Fibroblast of lung (primary cell): ENCODE results near the gene RIMS4. TPM values are rescaled to one million over a fixed set of nuclear protein-coding genes. Genes with fewer than 3 reads are reported as not detected.

Source experiments
- DNase-seq, 2 donors: peaks; one replicate each; pipeline versions ENCODE4 v3.0.0 to v3.0.0-alpha.2; 2010; ENCODE audit warnings: low read depth in 2 of 2
- H2AFZ ChIP-seq: 2 replicates; pipeline ENCODE4 v1.5.1; 2012; ENCODE audit warnings: low read length, control low read depth, inconsistent platforms
- H3K27ac ChIP-seq: 2 replicates; pipeline ENCODE4 v1.5.1; 2011; ENCODE audit warnings: low read length, control low read depth; ENCODE audit not compliant: insufficient read depth
- H3K27me3 ChIP-seq: 2 replicates; pipeline ENCODE4 v1.5.1; 2011; ENCODE audit warnings: mild to moderate bottlenecking, low read length; ENCODE audit not compliant: control insufficient read depth, insufficient read depth
- H3K36me3 ChIP-seq: 2 replicates; pipeline ENCODE4 v1.5.1; 2011; ENCODE audit warnings: low read length; ENCODE audit not compliant: control insufficient read depth, insufficient read depth
- H3K4me1 ChIP-seq: 2 replicates; pipeline ENCODE4 v1.5.1; 2011; ENCODE audit warnings: low read length; ENCODE audit not compliant: control insufficient read depth, insufficient read depth; ENCODE audit errors: extremely low read depth
- H3K4me2 ChIP-seq: 2 replicates; pipeline ENCODE4 v1.5.1; 2011; ENCODE audit warnings: low read length, control low read depth; ENCODE audit not compliant: insufficient read depth; ENCODE audit errors: extremely low read depth
- H3K4me3 ChIP-seq, 4 experiments: fragments of 200-600 bp in 1 of 4; sonication (generic) in 1 of 4; replicated peaks in 1 of 4; 2 replicates each; pipeline ENCODE4 v1.5.1; 2011 to 2016; ENCODE audit warnings: low read length in 4 of 4, low read depth in 3 of 4, mild to moderate bottlenecking in 3 of 4, control low read depth in 2 of 4, inconsistent platforms in 1 of 4, mixed read lengths in 1 of 4; ENCODE audit not compliant: insufficient read depth in 1 of 4; ENCODE audit errors: control extremely low read depth in 1 of 4
- H3K79me2 ChIP-seq: 2 replicates; pipeline ENCODE4 v1.5.1; 2012; ENCODE audit warnings: mild to moderate bottlenecking, low read length, inconsistent platforms; ENCODE audit not compliant: control insufficient read depth, insufficient read depth
- H3K9ac ChIP-seq: 2 replicates; pipeline ENCODE4 v1.5.1; 2011; ENCODE audit warnings: mild to moderate bottlenecking, low read length, control low read depth; ENCODE audit not compliant: insufficient read depth
- H3K9me3 ChIP-seq: 2 replicates; pipeline ENCODE4 v1.5.1; 2012; ENCODE audit warnings: low read depth, low read length; ENCODE audit not compliant: control insufficient read depth, insufficient read depth
- H4K20me1 ChIP-seq: 2 replicates; pipeline ENCODE4 v1.5.1; 2011; ENCODE audit warnings: low read length; ENCODE audit not compliant: control insufficient read depth, insufficient read depth; ENCODE audit errors: extremely low read depth
- EZH2 ChIP-seq: IDR thresholded peaks from 2 replicates; pipeline ENCODE4 v1.5.1; 2012; ENCODE audit warnings: low read length, control low read depth, mild to moderate bottlenecking; ENCODE audit errors: missing control alignments
- polyA plus RNA-seq, 2 donors: library from polyadenylated mRNA; depleted of rRNA in 1 of 2; stranded (reverse) in 1 of 2; unstranded in 1 of 2; fragments of >200 nt; gene quantifications; 2 replicates each; pipeline ENCODE4 v1.2.1, GENCODE V29; 2011 to 2012; ENCODE audit warnings: missing spikeins in 1 of 2
- total RNA-seq: library from RNA; depleted of rRNA; stranded (reverse); fragments of >200 nt; gene quantifications from 2 replicates; pipeline ENCODE4 v1.2.1, GENCODE V29; 2014
- TF ChIP-seq, protein P1 (sequence below), 2 donors: IDR thresholded peaks in 1 of 2; conservative IDR thresholded peaks in 1 of 2; 1 replicate in 1 of 2; 2 replicates in 1 of 2; pipeline ENCODE4 v1.5.1; 2011 to 2012; ENCODE audit warnings: low read length in 2 of 2, control low read depth in 1 of 2, inconsistent platforms in 1 of 2, low read depth in 1 of 2, mild to moderate bottlenecking in 1 of 2

Gene RIMS4
- total and polyA plus RNA-seq, 2 donors (not counting 1 experiment from before 2014, with no cell fraction given) = under 0.01 to 0.03 TPM

DNA sequence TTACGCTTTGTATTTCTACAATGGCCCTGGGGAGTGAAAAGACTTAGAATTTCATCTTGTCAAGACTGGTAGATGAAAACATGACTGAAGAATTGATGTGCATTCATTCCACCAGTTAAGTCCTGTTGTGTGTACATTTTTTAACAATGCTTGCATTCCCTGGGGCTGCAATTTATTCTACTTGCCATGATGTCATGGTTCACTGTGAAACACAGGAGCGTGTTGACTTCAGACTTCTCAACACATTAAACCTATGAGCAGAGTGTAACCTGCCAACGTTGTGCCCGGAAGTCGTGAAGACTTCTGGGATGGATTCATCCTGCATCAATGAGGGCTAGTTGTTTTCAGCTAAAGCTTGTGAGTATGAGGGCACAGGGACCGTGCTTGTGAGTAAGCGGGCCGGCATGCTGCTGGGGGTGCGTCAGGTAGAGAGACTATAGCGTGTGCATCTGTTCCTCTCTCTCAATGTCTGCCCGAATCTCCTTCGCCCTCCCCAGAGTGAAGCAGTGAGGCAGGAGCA is 26.3 kb upstream of the RIMS4 start:
- Histone ChIP-seq H3K4me3 (no peak overlapping the region), H4K20me1 (no peaks in the 10 kb centered on the region), H2AFZ (no peak overlapping the region), H3K4me2 (no peak overlapping the region), H3K27ac (no peak overlapping the region), H3K9me3 (no peaks in the 10 kb centered on the region), H3K27me3 (peaks cover 11% of the 10 kb centered on the region), H3K4me1 (no peaks in the 10 kb centered on the region), H3K9ac (no peak overlapping the region), H3K79me2 (no peaks in the 10 kb centered on the region), H3K36me3 (no peaks in the 10 kb centered on the region)
- TF ChIP-seq, protein P1, sequence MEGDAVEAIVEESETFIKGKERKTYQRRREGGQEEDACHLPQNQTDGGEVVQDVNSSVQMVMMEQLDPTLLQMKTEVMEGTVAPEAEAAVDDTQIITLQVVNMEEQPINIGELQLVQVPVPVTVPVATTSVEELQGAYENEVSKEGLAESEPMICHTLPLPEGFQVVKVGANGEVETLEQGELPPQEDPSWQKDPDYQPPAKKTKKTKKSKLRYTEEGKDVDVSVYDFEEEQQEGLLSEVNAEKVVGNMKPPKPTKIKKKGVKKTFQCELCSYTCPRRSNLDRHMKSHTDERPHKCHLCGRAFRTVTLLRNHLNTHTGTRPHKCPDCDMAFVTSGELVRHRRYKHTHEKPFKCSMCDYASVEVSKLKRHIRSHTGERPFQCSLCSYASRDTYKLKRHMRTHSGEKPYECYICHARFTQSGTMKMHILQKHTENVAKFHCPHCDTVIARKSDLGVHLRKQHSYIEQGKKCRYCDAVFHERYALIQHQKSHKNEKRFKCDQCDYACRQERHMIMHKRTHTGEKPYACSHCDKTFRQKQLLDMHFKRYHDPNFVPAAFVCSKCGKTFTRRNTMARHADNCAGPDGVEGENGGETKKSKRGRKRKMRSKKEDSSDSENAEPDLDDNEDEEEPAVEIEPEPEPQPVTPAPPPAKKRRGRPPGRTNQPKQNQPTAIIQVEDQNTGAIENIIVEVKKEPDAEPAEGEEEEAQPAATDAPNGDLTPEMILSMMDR (conservative IDR thresholded peaks at IDR 0.05 in 1 of 2, IDR thresholded peaks at IDR 0.05 in 1 of 2; ENCODE audit: low read depth in 1 of 2, low read length in 2 of 2) = no peak
- TF ChIP-seq EZH2 = no peak
- no peak for DNase-seq

DNA sequence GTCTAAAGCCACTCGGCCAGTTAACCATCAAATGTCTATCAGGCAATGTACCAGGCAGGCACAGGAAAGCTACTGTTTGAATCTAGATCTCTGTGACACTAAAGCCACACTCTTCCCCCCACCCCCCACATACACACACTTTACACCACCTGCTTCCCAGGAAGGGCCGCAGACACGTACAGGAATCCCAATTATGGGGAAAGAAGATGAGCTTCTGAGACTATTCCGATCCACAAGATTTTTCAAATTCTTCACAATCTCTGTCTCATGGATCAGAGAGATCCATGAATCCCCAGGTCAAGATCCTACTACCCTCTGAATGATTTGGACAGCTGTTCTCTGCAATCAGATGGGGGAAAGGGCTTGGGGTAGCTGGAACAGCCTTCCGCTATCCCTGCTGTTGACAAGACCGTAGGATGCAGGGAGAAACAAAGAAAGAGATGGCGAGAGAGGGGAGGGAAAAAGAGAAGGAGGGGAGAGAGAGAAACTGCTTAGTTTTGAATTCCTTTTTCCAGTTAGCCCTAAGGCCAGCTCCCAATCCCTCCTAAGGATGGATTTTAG is 25.4 kb upstream of the RIMS4 start:
- no peak overlapping the region for H3K27ac ChIP-seq
- no peaks in the 10 kb centered on the region for H3K79me2 ChIP-seq
- H3K27me3 ChIP-seq = peaks cover 8% of the 10 kb centered on the region
- no peak overlapping the region for H3K4me3 ChIP-seq
- H3K36me3 ChIP-seq = no peaks in the 10 kb centered on the region
- no peak for DNase-seq
- no peak overlapping the region for H3K4me2 ChIP-seq
- H2AFZ ChIP-seq = no peak overlapping the region
- TF ChIP-seq EZH2 = no peak
- TF ChIP-seq, protein P1 (conservative IDR thresholded peaks at IDR 0.05 in 1 of 2, IDR thresholded peaks at IDR 0.05 in 1 of 2; ENCODE audit: low read depth in 1 of 2, low read length in 2 of 2) = no peak
- no peak overlapping the region for H3K9ac ChIP-seq
- no peaks in the 10 kb centered on the region for H3K4me1 ChIP-seq
- H3K9me3 ChIP-seq = no peaks in the 10 kb centered on the region
- H4K20me1 ChIP-seq = no peaks in the 10 kb centered on the region

DNA sequence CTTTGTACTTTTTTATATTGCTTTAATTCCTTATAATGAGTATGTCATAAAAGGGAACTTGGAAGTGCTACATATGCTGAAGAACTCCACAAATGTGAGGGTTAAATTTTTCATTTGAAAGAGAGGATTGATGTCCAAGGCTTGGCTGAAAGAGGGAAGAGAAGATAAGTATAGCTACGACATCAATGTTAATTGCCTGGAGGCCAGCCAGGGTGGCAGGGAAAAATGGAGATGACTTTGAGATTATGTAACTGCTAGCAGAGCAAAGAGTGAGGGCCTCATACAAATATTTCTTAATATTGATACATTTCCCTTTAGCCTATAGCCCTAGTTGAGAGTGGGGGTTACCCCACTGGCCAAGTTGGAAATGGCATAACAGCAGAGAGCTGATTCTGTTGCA is 24.8 kb upstream of the RIMS4 start:
- DNase-seq = no peak
- TF ChIP-seq EZH2 = no peak
- TF ChIP-seq, protein P1 (conservative IDR thresholded peaks at IDR 0.05 in 1 of 2, IDR thresholded peaks at IDR 0.05 in 1 of 2; ENCODE audit: low read depth in 1 of 2, low read length in 2 of 2) = no peak
- H3K79me2 ChIP-seq = no peaks in the 10 kb centered on the region
- H3K9me3 ChIP-seq = no peaks in the 10 kb centered on the region
- no peaks in the 10 kb centered on the region for H3K4me1 ChIP-seq
- no peak overlapping the region for H3K9ac ChIP-seq
- H2AFZ ChIP-seq = no peak overlapping the region
- no peaks in the 10 kb centered on the region for H3K36me3 ChIP-seq
- H4K20me1 ChIP-seq = no peaks in the 10 kb centered on the region
- no peak overlapping the region for H3K4me3 ChIP-seq
- H3K27ac ChIP-seq = no peak overlapping the region
- H3K4me2 ChIP-seq = no peak overlapping the region
- H3K27me3 ChIP-seq = peaks cover 6% of the 10 kb centered on the region
